SH-SY5Y (cell line): Measurements from ENCODE around the gene CASQ1.

Source experiments
- GATA2 ChIP-seq: IDR thresholded peaks from 2 replicates; pipeline ENCODE4 v1.6.1; 2011; ENCODE audit warnings: mild to moderate bottlenecking, low read depth, low read length
- GATA3 ChIP-seq: IDR thresholded peaks from 2 replicates; pipeline ENCODE4 v1.6.1; 2011; ENCODE audit warnings: low read depth, mild to moderate bottlenecking, low read length, moderate library complexity

- TF ChIP-seq GATA3 (no peak), GATA2 (no peak)
These were observed 2.0 kb upstream of the CASQ1 start for GRCh38 chr1:160188341-160188740.
